HG03280 (cell line): ENCODE results near the gene SAAL1.

Source experiments
- ATAC-seq: cut with Tn5 transposase; IDR thresholded peaks from one replicate; pipeline ENCODE4 v1.9.1; 2021; ENCODE audit warnings: mild to moderate bottlenecking, moderate library complexity; ENCODE audit not compliant: unreplicated experiment

SAAL1 gene

GRCh38 chr11:18088366-18088765 lies 17.5 kb downstream of the SAAL1 start:
- no peak for ATAC-seq

GRCh38 chr11:18081551-18081950 lies 24.3 kb downstream of the SAAL1 start:
- ATAC-seq, result no peak

GRCh38 chr11:18080451-18080850 lies 25.4 kb downstream of the SAAL1 start:
- ATAC-seq, result no peak

- no peak for ATAC-seq
Measured at GRCh38 chr11:18078909-18079308, 27.0 kb downstream of the SAAL1 start.

- no peak for ATAC-seq
Measured at GRCh38 chr11:18075444-18075843, 30.4 kb downstream of the SAAL1 start.

- no peak for ATAC-seq
Measured at GRCh38 chr11:18071098-18071705, 34.7 kb downstream of the SAAL1 start.

GRCh38 chr11:18067372-18067771 lies 38.5 kb downstream of the SAAL1 start:
- no peak for ATAC-seq

GRCh38 chr11:18066626-18067025 lies 39.3 kb downstream of the SAAL1 start:
- no peak for ATAC-seq

GRCh38 chr11:18065572-18065971 lies 40.3 kb downstream of the SAAL1 start:
- ATAC-seq, result no peak

- ATAC-seq, result no peak
Measured at GRCh38 chr11:18064450-18065054, 41.3 kb downstream of the SAAL1 start.

GRCh38 chr11:18063862-18064434 lies 41.9 kb downstream of the SAAL1 start:
- ATAC-seq, result no peak

- ATAC-seq, result no peak
Measured at GRCh38 chr11:18063125-18063524, 42.8 kb downstream of the SAAL1 start.

- no peak for ATAC-seq
Measured at GRCh38 chr11:18061351-18061750, 44.5 kb downstream of the SAAL1 start.

- no peak for ATAC-seq
Measured at GRCh38 chr11:18056561-18057181, 49.2 kb downstream of the SAAL1 start.

- no peak for ATAC-seq
Measured at GRCh38 chr11:18054511-18055103, 51.3 kb downstream of the SAAL1 start.

- no peak for ATAC-seq
Measured at GRCh38 chr11:18050848-18051247, 55.0 kb downstream of the SAAL1 start.

GRCh38 chr11:18046116-18046777 lies 59.6 kb downstream of the SAAL1 start, which contains the start of gene TPH1:
TPH1 (minus strand) TSS chr11:18046269; CDS start chr11:18040762, 5,507 bp downstream.
- ATAC-seq, result no peak

- no peak for ATAC-seq
Measured at GRCh38 chr11:18036456-18036855, 69.4 kb downstream of the SAAL1 start.
